ENCODE data around the gene ADH4. TPM values are rescaled to one million over a fixed set of nuclear protein-coding genes. Genes with fewer than 3 reads are reported as not detected.

Gene ADH4
- total RNA-seq, 1 experiment from 2014 or later = not detected

DNA sequence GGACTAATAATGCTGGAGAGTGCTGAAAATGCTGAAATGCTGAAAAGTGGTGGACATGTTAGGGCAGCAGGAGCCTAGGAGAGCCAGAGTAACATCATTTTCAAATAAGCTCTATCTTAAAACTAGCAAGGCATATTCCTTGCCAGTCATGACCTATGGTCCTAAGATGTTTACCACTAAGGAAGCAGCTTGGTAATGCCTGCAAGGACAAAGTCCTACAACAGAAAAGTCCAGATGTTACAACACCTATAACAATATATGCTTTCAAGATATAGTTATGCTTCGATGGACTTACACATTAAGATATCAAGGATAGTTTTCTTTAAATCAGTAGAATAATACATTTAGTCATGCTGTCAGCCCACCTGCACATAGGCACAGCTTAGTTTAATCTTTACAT is 4.5 kb upstream of the ADH4 start:
- Histone ChIP-seq H2AK5ac (ENCODE audit: insufficient read length, low read length) (no peak overlapping the region), H3K9ac (ENCODE audit: extremely low read depth, insufficient read length, low read length) (no peak overlapping the region), H3K79me2 (ENCODE audit: insufficient read depth, low read length) (no peaks in the 10 kb centered on the region), H2BK12ac (ENCODE audit: insufficient read length, low read depth, low read length) (no peak overlapping the region), H3K18ac (ENCODE audit: insufficient read length, low read depth, low read length) (no peak overlapping the region), H3K23me2 (ENCODE audit: insufficient read length, low read depth, low read length, poor library complexity, severe bottlenecking) (no peaks in the 10 kb centered on the region), H3K4ac (ENCODE audit: low read depth, low read length) (no peak overlapping the region), H2BK5ac (ENCODE audit: insufficient read length, low read length) (no peak overlapping the region), H3K23ac (ENCODE audit: insufficient read length, low read depth, low read length) (no peak overlapping the region), H3K4me1 (ENCODE audit: insufficient read depth, low read length) (no peaks in the 10 kb centered on the region), H3K4me2 (ENCODE audit: insufficient read depth, insufficient read length, low read length) (no peak overlapping the region), H4K8ac (replicated peaks; ENCODE audit: insufficient read length, low read depth, low read length) (no peak overlapping the region), H4K91ac (ENCODE audit: insufficient read length, low read depth, low read length) (no peak overlapping the region), H2BK20ac (ENCODE audit: low read depth, low read length, poor library complexity, severe bottlenecking) (no peak overlapping the region), H4K20me1 (ENCODE audit: control insufficient read depth, insufficient read depth, insufficient read length) (no peaks in the 10 kb centered on the region), H3K79me1 (ENCODE audit: insufficient read depth, low read depth, low read length, poor library complexity, severe bottlenecking) (no peaks in the 10 kb centered on the region), H2BK15ac (ENCODE audit: low read depth, low read length) (no peak overlapping the region), H3K56ac (ENCODE audit: insufficient read length, low read depth, low read length) (no peak overlapping the region), H3K27me3 (ENCODE audit: insufficient read depth, low read length) (no peaks in the 10 kb centered on the region), H4K5ac (ENCODE audit: insufficient read length, low read depth, low read length) (no peak overlapping the region), H3K9me3 (ENCODE audit: control insufficient read depth, low read depth, low read length) (peaks cover 19% of the 10 kb centered on the region), H3K14ac (ENCODE audit: insufficient read depth, low read length) (no peak overlapping the region), H2AFZ (ENCODE audit: low read length) (no peak overlapping the region), H3K27ac (ENCODE audit: insufficient read length, low read depth, low read length) (no peak overlapping the region), H2BK120ac (ENCODE audit: low read depth, low read length, poor library complexity, severe bottlenecking) (no peak overlapping the region), H3T11ph (ENCODE audit: low read length) (no peak overlapping the region)
- H3K4me3 Mint-ChIP-seq = no peak overlapping the region
- no peaks in the 10 kb centered on the region for H3K4me1 Mint-ChIP-seq
- peaks cover 20 to 33% of the 10 kb centered on the region in 2 experiments for H3K9me3 Mint-ChIP-seq
- TF ChIP-seq CTCF (conservative IDR thresholded peaks at IDR 0.05) = no peak
- no peak for DNase-seq
- H3K27me3 Mint-ChIP-seq (ENCODE audit: low read depth) = no peaks in the 10 kb centered on the region
- H3K36me3 Mint-ChIP-seq (ENCODE audit: insufficient read depth in 1 of 3, low read depth in 3 of 3) = peaks cover 15 to 22% (median 17%) of the 10 kb centered on the region in 3 experiments
- WGBS (ENCODE audit: extremely low coverage, insufficient read length, low lambda C conversion rate) = no CpG with 5 or more reads among the region's 1 CpG
- H3K27ac Mint-ChIP-seq = no peak overlapping the region
